ENCODE data around the gene NFILZ.

NFILZ gene

GRCh38 chr19:8629996-8630683 is at the start of gene NFILZ:
Gene NFILZ, plus strand, starts transcription at chr19:8630633. Its CDS starts 46,133 bp downstream, at chr19:8676766.
- DNase-seq, result no peak

- DNase-seq, result peak; percentile 49
Observed at GRCh38 chr19:8580710-8581281, 49.6 kb upstream of the NFILZ start.

GRCh38 chr19:8584965-8585893 is 45.2 kb upstream of the NFILZ start:
- DNase-seq, result no peak

- no peak for DNase-seq
Observed at GRCh38 chr19:8585894-8586750, 44.3 kb upstream of the NFILZ start.

GRCh38 chr19:8589177-8589714 is 41.2 kb upstream of the NFILZ start:
- no peak for DNase-seq

- peak; percentile 82 for DNase-seq
Observed at GRCh38 chr19:8592231-8593009, 38.0 kb upstream of the NFILZ start.

- no peak for DNase-seq
Observed at GRCh38 chr19:8593931-8594330, 36.5 kb upstream of the NFILZ start.

- no peak for DNase-seq
Observed at GRCh38 chr19:8595651-8596050, 34.8 kb upstream of the NFILZ start.

- no peak for DNase-seq
Observed at GRCh38 chr19:8596168-8596567, 34.3 kb upstream of the NFILZ start.

GRCh38 chr19:8600064-8600463 is 30.4 kb upstream of the NFILZ start:
- DNase-seq, result no peak

GRCh38 chr19:8600816-8601215 is 29.6 kb upstream of the NFILZ start:
- no peak for DNase-seq

GRCh38 chr19:8601796-8602195 is 28.6 kb upstream of the NFILZ start:
- no peak for DNase-seq

GRCh38 chr19:8605514-8605913 is 24.9 kb upstream of the NFILZ start:
- DNase-seq, result no peak

GRCh38 chr19:8607386-8607785 is 23.0 kb upstream of the NFILZ start:
- DNase-seq, result no peak

GRCh38 chr19:8608941-8609278 is 21.5 kb upstream of the NFILZ start:
- no peak for DNase-seq

- no peak for DNase-seq
Observed at GRCh38 chr19:8609279-8610040, 21.0 kb upstream of the NFILZ start.

GRCh38 chr19:8610041-8610935 is 20.1 kb upstream of the NFILZ start, which contains the start of gene ADAMTS10:
Gene ADAMTS10, minus strand, starts transcription at chr19:8610715. Its CDS starts 5,005 bp downstream, at chr19:8605710.
- no peak for DNase-seq

GRCh38 chr19:8610936-8611300 is 19.5 kb upstream of the NFILZ start:
- no peak for DNase-seq

GRCh38 chr19:8611391-8611876 is 19.0 kb upstream of the NFILZ start:
- no peak for DNase-seq

Data from midbrain (tissue), 1 donor.